GM12891 (cell line): ENCODE data around the gene RPE65.

Experiments used
- POLR2A ChIP-seq: IDR thresholded peaks from 2 replicates; pipeline ENCODE4 v1.6.1; 2011; ENCODE audit warnings: low read depth, low read length, control low read depth
- POU2F2 ChIP-seq: IDR thresholded peaks from 2 replicates; pipeline ENCODE4 v1.6.1; 2011; ENCODE audit warnings: low read depth, mild to moderate bottlenecking, control low read depth, low read length, moderate library complexity
- SPI1 ChIP-seq: IDR thresholded peaks from 2 replicates; pipeline ENCODE4 v1.6.1; 2011; ENCODE audit warnings: low read depth, low read length, control low read depth

DNA sequence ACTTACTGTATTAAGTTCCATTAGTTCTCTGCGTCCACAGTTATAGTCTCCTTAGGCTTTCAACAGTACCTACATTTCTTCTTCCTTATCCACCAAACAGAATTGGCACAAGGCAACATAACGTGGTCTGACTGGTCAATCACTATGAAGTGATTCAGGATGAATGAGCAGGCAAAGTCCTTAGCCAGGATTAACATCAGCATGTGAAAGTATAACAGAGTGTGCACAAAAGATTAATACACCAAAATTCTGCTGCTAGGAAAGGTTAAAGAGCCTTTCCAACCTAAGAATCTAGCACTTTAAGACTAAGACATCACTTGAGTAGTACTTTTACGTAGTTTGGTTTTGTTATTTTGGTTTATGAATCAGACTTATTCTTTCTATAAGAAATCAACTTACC, 31.3 kb upstream of the RPE65 start:
- TF ChIP-seq POLR2A (no peak), POU2F2 (no peak), SPI1 (no peak)
